ENCODE measurements around the gene RAPGEF4. TPM values are rescaled to one million over a fixed set of nuclear protein-coding genes. Genes with fewer than 3 reads are reported as not detected.

RAPGEF4 gene
- total and polyA plus RNA-seq, 2 of the 4 experiments (the other 2 are of a cell fraction): 1.7 to 3.2 TPM

- in situ Hi-C loops (cut with MboI; ENCODE audit: low sequenced_read_pairs): no loop called here
- H2AK9ac ChIP-seq (replicated peaks; ENCODE audit: low read depth, low read length, poor library complexity): no peak overlapping the region
- WGBS, 2 experiments (ENCODE audit: extremely low coverage in 2 of 2, insufficient read length in 1 of 2): 88% methylated on average over 4 of the region's 4 CpGs; no CpG with 5 or more reads in 1 of the 2 experiments
Measured at GRCh38 chr2:172970660-172971059, 235.0 kb downstream of the RAPGEF4 start.

More at GRCh38 chr2:172970660-172971059, 235.0 kb downstream of the RAPGEF4 start:
- no peak overlapping the region for H2BK5ac ChIP-seq (ENCODE audit: low read depth, low read length, poor library complexity, severe bottlenecking)
- no peaks in the 10 kb centered on the region for H3K27me3 ChIP-seq (ENCODE audit: control insufficient read depth, insufficient read depth, low read length)
- H3K18ac ChIP-seq (ENCODE audit: low read depth, low read length): no peak overlapping the region
- ATAC-seq (ENCODE audit: low read depth) (no peak), DNase-seq (no peak)
- no peak overlapping the region for H3K56ac ChIP-seq (ENCODE audit: extremely low read depth, insufficient read depth, low read length)
- H3K4me2 ChIP-seq (ENCODE audit: low read depth, low read length): no peak overlapping the region
- TF ChIP-seq RCOR1 (IDR thresholded peaks at IDR 0.05; ENCODE audit: insufficient replicate concordance, low read length): no peak
- TF ChIP-seq MXI1 (IDR thresholded peaks at IDR 0.05; ENCODE audit: borderline replicate concordance, low read depth, low read length): no peak
- TF ChIP-seq POLR2A (IDR thresholded peaks at IDR 0.05; ENCODE audit: low read depth, low read length): no peak
- no peak for TF ChIP-seq NFE2L2 (IDR thresholded peaks at IDR 0.05; ENCODE audit: low read depth, low read length)
- no peak for TF ChIP-seq CEBPB (IDR thresholded peaks at IDR 0.05; ENCODE audit: low read depth, low read length)
- no peak for TF ChIP-seq ELK1 (IDR thresholded peaks at IDR 0.05; ENCODE audit: borderline replicate concordance, low read depth, low read length)
- TF ChIP-seq BHLHE40 (IDR thresholded peaks at IDR 0.05; ENCODE audit: low read depth, low read length): no peak
- no peak for TF ChIP-seq MAZ (IDR thresholded peaks at IDR 0.05; ENCODE audit: borderline replicate concordance, low read depth, low read length)
- TF ChIP-seq, protein P1, sequence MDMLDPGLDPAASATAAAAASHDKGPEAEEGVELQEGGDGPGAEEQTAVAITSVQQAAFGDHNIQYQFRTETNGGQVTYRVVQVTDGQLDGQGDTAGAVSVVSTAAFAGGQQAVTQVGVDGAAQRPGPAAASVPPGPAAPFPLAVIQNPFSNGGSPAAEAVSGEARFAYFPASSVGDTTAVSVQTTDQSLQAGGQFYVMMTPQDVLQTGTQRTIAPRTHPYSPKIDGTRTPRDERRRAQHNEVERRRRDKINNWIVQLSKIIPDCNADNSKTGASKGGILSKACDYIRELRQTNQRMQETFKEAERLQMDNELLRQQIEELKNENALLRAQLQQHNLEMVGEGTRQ (IDR thresholded peaks at IDR 0.05; ENCODE audit: low read depth, low read length): no peak
- no peak for TF ChIP-seq CTCF (conservative IDR thresholded peaks at IDR 0.05; ENCODE audit: low read depth, low read length)
- TF ChIP-seq FOS (IDR thresholded peaks at IDR 0.05; ENCODE audit: low read depth, low read length): no peak
- H2AK5ac ChIP-seq (ENCODE audit: low read depth, low read length): no peak overlapping the region
- no peak overlapping the region for H3K23ac ChIP-seq (ENCODE audit: low read depth, low read length)
- peaks cover 12% of the 10 kb centered on the region; the same call in 1 of the 2 replicates for H3K9me1 ChIP-seq (ENCODE audit: insufficient read depth, low read length)
- H3K27ac ChIP-seq (ENCODE audit: insufficient read depth, low read length): no peak overlapping the region
- no peak overlapping the region for H2BK15ac ChIP-seq (ENCODE audit: low read depth, low read length)
- no peak overlapping the region for H3K9ac ChIP-seq (ENCODE audit: low read depth, low read length)
- H4K5ac ChIP-seq (ENCODE audit: low read depth, low read length): no peak overlapping the region
- H3K9me3 ChIP-seq (ENCODE audit: control insufficient read depth, insufficient read depth, low read length): no peaks in the 10 kb centered on the region
- no peaks in the 10 kb centered on the region for H3K36me3 ChIP-seq (ENCODE audit: control insufficient read depth, insufficient read depth, low read length)
- BruUV-seq (replicated peaks): no TSS peak
- H2AFZ ChIP-seq (replicated peaks; ENCODE audit: low read length, poor library complexity): no peak overlapping the region
- peaks cover 14% of the 10 kb centered on the region for H3K4me1 ChIP-seq (ENCODE audit: control insufficient read depth, insufficient read depth, low read length)
- H2BK120ac ChIP-seq (ENCODE audit: low read depth, low read length): no peak overlapping the region
- H4K8ac ChIP-seq (ENCODE audit: low read depth in 2 of 2, low read length in 2 of 2): no peak overlapping the region
- H3K4ac ChIP-seq (ENCODE audit: low read depth, low read length): no peak overlapping the region
- H4K20me1 ChIP-seq (ENCODE audit: insufficient read depth, low read length): no peaks in the 10 kb centered on the region
- H3K79me1 ChIP-seq (ENCODE audit: low read depth in 1 of 2, low read length in 2 of 2): no peaks in the 10 kb centered on the region
- ChIA-PET CTCF (interaction anchor here (1.2 kb wide), 1 partner anchor 57 kb away, joined by 3 read pairs; no protein-coding TSS in a partner anchor), POLR2A (ENCODE audit: unreplicated experiment) (no interaction called here)
- no peak overlapping the region for H2BK20ac ChIP-seq (ENCODE audit: low read depth, low read length)
- dilution Hi-C loops (cut with HindIII; ENCODE audit: low sequenced_read_pairs, unreplicated experiment) (no loop called here), intact Hi-C loops (cut with micrococcal nuclease) (no loop called here)
- no peak overlapping the region for H4K91ac ChIP-seq (ENCODE audit: insufficient read depth, low read depth, low read length)
- no peak overlapping the region for H3K14ac ChIP-seq (replicated peaks; ENCODE audit: low read depth, low read length)
- no peak overlapping the region for H3K4me3 ChIP-seq (ENCODE audit: insufficient read depth, low read depth, low read length)

Measured in IMR-90 (cell line).